Measurements from ENCODE around the gene GATAD2B. TPM values are rescaled to one million over a fixed set of nuclear protein-coding genes. Genes with fewer than 3 reads are reported as not detected.
"Not testable (repeated sequence)": the region's sequence is repeated elsewhere in the genome, so short reads cannot be mapped to it uniquely, and the experiment has no call there.

GATAD2B gene
- total and polyA plus RNA-seq, 2 donors (not counting 1 experiment from before 2014, with no cell fraction given): 4.8 to 5.2 TPM

DNA sequence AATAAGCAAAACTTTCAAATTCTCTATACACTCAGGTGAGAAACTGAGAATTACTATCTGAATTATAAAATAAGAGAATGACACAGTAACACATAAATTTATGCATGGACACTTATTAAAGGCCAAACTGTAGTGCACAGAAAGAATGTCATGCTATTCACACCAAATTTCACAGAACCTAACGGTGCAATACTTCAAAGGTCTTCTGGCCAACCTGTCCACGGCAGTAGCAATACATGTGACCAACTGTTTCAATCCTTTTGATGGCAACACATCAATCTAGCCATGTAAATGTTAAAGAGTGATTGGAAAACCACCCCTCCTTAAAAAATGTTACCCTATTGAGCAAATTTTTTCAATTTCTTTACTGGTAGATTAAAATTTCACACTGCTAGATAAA lies 10.4 kb downstream of the GATAD2B start:
- Histone ChIP-seq H2AFZ (ENCODE audit: low read length) (no peak overlapping the region), H3K9me3 (ENCODE audit: control insufficient read depth, insufficient read depth, low read depth, low read length) (no peaks in the 10 kb centered on the region), H3K9ac (ENCODE audit: insufficient read depth, low read length) (no peak overlapping the region), H4K20me1 (ENCODE audit: control insufficient read depth, extremely low read depth, insufficient read depth, low read length) (no peaks in the 10 kb centered on the region), H3K4me3 (replicated peaks in 1 of 4; ENCODE audit: control extremely low read depth in 1 of 4, insufficient read depth in 1 of 4, low read depth in 3 of 4, low read length in 4 of 4) (no peak overlapping the region), H3K4me1 (ENCODE audit: control insufficient read depth, extremely low read depth, insufficient read depth, low read length) (no peaks in the 10 kb centered on the region), H3K27me3 (ENCODE audit: control insufficient read depth, insufficient read depth, low read length) (no peaks in the 10 kb centered on the region), H3K36me3 (ENCODE audit: control insufficient read depth, insufficient read depth, low read length) (peaks cover 2% of the 10 kb centered on the region), H3K79me2 (ENCODE audit: control insufficient read depth, insufficient read depth, low read length) (peaks cover 26% of the 10 kb centered on the region), H3K27ac (ENCODE audit: insufficient read depth, low read length) (no peak overlapping the region), H3K4me2 (ENCODE audit: extremely low read depth, insufficient read depth, low read length) (no peak overlapping the region)
- no peak for DNase-seq (ENCODE audit: low read depth in 2 of 2)
- TF ChIP-seq, protein P1, sequence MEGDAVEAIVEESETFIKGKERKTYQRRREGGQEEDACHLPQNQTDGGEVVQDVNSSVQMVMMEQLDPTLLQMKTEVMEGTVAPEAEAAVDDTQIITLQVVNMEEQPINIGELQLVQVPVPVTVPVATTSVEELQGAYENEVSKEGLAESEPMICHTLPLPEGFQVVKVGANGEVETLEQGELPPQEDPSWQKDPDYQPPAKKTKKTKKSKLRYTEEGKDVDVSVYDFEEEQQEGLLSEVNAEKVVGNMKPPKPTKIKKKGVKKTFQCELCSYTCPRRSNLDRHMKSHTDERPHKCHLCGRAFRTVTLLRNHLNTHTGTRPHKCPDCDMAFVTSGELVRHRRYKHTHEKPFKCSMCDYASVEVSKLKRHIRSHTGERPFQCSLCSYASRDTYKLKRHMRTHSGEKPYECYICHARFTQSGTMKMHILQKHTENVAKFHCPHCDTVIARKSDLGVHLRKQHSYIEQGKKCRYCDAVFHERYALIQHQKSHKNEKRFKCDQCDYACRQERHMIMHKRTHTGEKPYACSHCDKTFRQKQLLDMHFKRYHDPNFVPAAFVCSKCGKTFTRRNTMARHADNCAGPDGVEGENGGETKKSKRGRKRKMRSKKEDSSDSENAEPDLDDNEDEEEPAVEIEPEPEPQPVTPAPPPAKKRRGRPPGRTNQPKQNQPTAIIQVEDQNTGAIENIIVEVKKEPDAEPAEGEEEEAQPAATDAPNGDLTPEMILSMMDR (conservative IDR thresholded peaks at IDR 0.05 in 1 of 2, IDR thresholded peaks at IDR 0.05 in 1 of 2; ENCODE audit: low read depth in 1 of 2, low read length in 2 of 2): no peak
- TF ChIP-seq EZH2 (IDR thresholded peaks at IDR 0.05; ENCODE audit: low read length, missing control alignments): no peak

DNA sequence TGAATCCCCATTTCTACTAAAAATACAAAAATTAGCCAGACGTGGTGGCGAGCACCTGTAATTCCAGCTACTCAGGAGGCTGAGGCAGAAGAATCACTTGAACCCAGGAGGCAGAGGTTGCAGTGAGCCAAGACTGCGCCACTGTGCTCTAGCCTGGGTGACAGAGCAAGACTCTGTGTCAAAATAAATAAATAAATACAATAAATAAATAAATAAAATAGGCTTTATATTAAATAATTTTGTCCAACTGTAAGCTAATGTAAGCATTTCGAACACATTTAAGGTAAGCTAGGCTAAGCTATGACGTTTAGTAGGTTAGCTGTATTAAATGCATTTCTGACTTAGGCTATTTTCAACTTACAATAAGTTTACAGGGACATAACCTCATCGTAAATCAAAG lies 12.2 kb downstream of the GATAD2B start:
- H3K27ac ChIP-seq (ENCODE audit: insufficient read depth, low read length); H4K20me1 ChIP-seq (ENCODE audit: control insufficient read depth, extremely low read depth, insufficient read depth, low read length); H3K9me3 ChIP-seq (ENCODE audit: control insufficient read depth, insufficient read depth, low read depth, low read length); H3K4me1 ChIP-seq (ENCODE audit: control insufficient read depth, extremely low read depth, insufficient read depth, low read length); H3K36me3 ChIP-seq (ENCODE audit: control insufficient read depth, insufficient read depth, low read length); H3K9ac ChIP-seq (ENCODE audit: insufficient read depth, low read length); H2AFZ ChIP-seq (ENCODE audit: low read length); H3K4me2 ChIP-seq (ENCODE audit: extremely low read depth, insufficient read depth, low read length); DNase-seq (ENCODE audit: low read depth in 2 of 2); H3K27me3 ChIP-seq (ENCODE audit: control insufficient read depth, insufficient read depth, low read length); H3K4me3 ChIP-seq (replicated peaks in 1 of 4; ENCODE audit: control extremely low read depth in 1 of 4, insufficient read depth in 1 of 4, low read depth in 3 of 4, low read length in 4 of 4): not testable (repeated sequence)
- H3K79me2 ChIP-seq (ENCODE audit: control insufficient read depth, insufficient read depth, low read length): peaks cover 35% of the 10 kb centered on the region

DNA sequence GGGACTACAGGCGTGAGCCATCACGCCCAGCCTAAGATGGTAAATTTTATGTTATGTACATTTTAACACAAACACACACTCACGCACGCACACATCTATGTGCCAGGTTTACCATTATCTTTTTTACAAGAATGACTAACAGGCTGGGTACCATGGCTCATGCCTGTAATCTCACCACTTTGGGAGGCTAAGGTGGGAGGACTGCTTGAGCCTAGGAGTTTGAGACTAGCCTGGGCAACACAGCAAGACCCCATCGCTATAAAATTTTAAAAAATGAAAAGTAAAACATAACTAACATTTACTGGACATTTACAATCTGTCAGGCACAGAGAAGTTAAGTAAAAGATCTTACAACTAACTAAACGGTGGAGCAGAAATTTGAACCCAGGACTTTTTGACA lies 14.7 kb downstream of the GATAD2B start:
- H4K20me1 ChIP-seq (ENCODE audit: control insufficient read depth, extremely low read depth, insufficient read depth, low read length): no peaks in the 10 kb centered on the region
- no peaks in the 10 kb centered on the region for H3K9me3 ChIP-seq (ENCODE audit: control insufficient read depth, insufficient read depth, low read depth, low read length)
- no peak overlapping the region for H3K4me3 ChIP-seq (replicated peaks in 1 of 4; ENCODE audit: control extremely low read depth in 1 of 4, insufficient read depth in 1 of 4, low read depth in 3 of 4, low read length in 4 of 4)
- H3K4me2 ChIP-seq (ENCODE audit: extremely low read depth, insufficient read depth, low read length): no peak overlapping the region
- no peak overlapping the region for H3K9ac ChIP-seq (ENCODE audit: insufficient read depth, low read length)
- H3K79me2 ChIP-seq (ENCODE audit: control insufficient read depth, insufficient read depth, low read length): peaks cover 41% of the 10 kb centered on the region
- DNase-seq (ENCODE audit: low read depth in 2 of 2): no peak
- TF ChIP-seq EZH2 (IDR thresholded peaks at IDR 0.05; ENCODE audit: low read length, missing control alignments): no peak
- TF ChIP-seq, protein P1 (conservative IDR thresholded peaks at IDR 0.05 in 1 of 2, IDR thresholded peaks at IDR 0.05 in 1 of 2; ENCODE audit: low read depth in 1 of 2, low read length in 2 of 2): no peak
- no peaks in the 10 kb centered on the region for H3K27me3 ChIP-seq (ENCODE audit: control insufficient read depth, insufficient read depth, low read length)
- H3K27ac ChIP-seq (ENCODE audit: insufficient read depth, low read length): no peak overlapping the region
- no peaks in the 10 kb centered on the region for H3K36me3 ChIP-seq (ENCODE audit: control insufficient read depth, insufficient read depth, low read length)
- H2AFZ ChIP-seq (ENCODE audit: low read length): no peak overlapping the region
- H3K4me1 ChIP-seq (ENCODE audit: control insufficient read depth, extremely low read depth, insufficient read depth, low read length): no peaks in the 10 kb centered on the region

Measured in fibroblast of lung (primary cell).